Liver (tissue), 3 donors: ENCODE measurements around the gene PTPRN2.

Experiments
- GABPA ChIP-seq, 2 donors: IDR thresholded peaks in 1 of 2; conservative IDR thresholded peaks in 1 of 2; 2 replicates each; pipeline ENCODE4 v1.6.1; 2016; ENCODE audit warnings: antibody characterized with exemption in 2 of 2, mild to moderate bottlenecking in 1 of 2, moderate library complexity in 1 of 2
- JUND ChIP-seq, 2 donors: IDR thresholded peaks; 2 replicates each; pipeline ENCODE4 v1.6.1; 2016; ENCODE audit warnings: antibody characterized with exemption in 2 of 2
- TAF1 ChIP-seq: conservative IDR thresholded peaks from 2 replicates; pipeline ENCODE4 v1.6.1; 2016; ENCODE audit warnings: antibody characterized with exemption, mild to moderate bottlenecking
- YY1 ChIP-seq: IDR thresholded peaks from 2 replicates; pipeline ENCODE4 v1.6.1; 2016; ENCODE audit warnings: antibody characterized with exemption, mild to moderate bottlenecking
- TF ChIP-seq, protein P1 (sequence below): fragments of 150-350 bp; IDR thresholded peaks from 2 replicates; pipeline ENCODE4 v1.5.1; 2017; ENCODE audit warnings: improper control_type of control experiment, low read depth, low read length; ENCODE audit not compliant: missing input control
- TF ChIP-seq, protein P2 (sequence below): IDR thresholded peaks from 2 replicates; pipeline ENCODE4 v1.6.1; 2016; ENCODE audit warnings: antibody characterized with exemption, mild to moderate bottlenecking
- TF ChIP-seq, protein P3 (sequence below): IDR thresholded peaks from 2 replicates; pipeline ENCODE4 v1.6.1; 2016; ENCODE audit warnings: antibody characterized with exemption
- donor health status: healthy.
- donor health status: healthy.

DNA sequence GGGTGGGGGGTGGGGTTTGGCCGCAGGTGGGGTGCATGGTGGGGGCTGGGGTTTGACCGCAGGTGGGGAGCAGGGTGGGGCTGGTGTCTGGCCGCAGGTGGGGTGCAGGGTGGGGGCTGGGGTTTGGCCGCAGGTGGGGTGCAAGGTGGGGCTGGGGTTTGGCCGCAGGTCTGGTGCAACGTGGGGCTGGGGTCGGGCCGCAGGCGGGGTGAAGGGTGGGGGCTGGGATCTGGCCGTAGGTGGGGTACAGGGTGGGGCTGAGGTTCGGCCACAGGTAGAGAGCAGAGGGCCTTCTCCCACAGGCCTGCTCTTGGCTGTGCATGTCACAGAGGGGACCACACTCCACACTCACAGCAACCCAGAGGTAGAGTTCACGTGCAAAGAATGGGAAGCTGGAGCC, 586.6 kb downstream of the PTPRN2 start:
- TF ChIP-seq YY1 (no peak), JUND (IDR thresholded peaks at IDR 0.05) (no peak), GABPA (IDR thresholded peaks at IDR 0.05 in 1 of 2, conservative IDR thresholded peaks at IDR 0.05 in 1 of 2) (no peak), TAF1 (no peak)
- TF ChIP-seq, protein P1, sequence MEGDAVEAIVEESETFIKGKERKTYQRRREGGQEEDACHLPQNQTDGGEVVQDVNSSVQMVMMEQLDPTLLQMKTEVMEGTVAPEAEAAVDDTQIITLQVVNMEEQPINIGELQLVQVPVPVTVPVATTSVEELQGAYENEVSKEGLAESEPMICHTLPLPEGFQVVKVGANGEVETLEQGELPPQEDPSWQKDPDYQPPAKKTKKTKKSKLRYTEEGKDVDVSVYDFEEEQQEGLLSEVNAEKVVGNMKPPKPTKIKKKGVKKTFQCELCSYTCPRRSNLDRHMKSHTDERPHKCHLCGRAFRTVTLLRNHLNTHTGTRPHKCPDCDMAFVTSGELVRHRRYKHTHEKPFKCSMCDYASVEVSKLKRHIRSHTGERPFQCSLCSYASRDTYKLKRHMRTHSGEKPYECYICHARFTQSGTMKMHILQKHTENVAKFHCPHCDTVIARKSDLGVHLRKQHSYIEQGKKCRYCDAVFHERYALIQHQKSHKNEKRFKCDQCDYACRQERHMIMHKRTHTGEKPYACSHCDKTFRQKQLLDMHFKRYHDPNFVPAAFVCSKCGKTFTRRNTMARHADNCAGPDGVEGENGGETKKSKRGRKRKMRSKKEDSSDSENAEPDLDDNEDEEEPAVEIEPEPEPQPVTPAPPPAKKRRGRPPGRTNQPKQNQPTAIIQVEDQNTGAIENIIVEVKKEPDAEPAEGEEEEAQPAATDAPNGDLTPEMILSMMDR = no peak
- TF ChIP-seq, protein P2, sequence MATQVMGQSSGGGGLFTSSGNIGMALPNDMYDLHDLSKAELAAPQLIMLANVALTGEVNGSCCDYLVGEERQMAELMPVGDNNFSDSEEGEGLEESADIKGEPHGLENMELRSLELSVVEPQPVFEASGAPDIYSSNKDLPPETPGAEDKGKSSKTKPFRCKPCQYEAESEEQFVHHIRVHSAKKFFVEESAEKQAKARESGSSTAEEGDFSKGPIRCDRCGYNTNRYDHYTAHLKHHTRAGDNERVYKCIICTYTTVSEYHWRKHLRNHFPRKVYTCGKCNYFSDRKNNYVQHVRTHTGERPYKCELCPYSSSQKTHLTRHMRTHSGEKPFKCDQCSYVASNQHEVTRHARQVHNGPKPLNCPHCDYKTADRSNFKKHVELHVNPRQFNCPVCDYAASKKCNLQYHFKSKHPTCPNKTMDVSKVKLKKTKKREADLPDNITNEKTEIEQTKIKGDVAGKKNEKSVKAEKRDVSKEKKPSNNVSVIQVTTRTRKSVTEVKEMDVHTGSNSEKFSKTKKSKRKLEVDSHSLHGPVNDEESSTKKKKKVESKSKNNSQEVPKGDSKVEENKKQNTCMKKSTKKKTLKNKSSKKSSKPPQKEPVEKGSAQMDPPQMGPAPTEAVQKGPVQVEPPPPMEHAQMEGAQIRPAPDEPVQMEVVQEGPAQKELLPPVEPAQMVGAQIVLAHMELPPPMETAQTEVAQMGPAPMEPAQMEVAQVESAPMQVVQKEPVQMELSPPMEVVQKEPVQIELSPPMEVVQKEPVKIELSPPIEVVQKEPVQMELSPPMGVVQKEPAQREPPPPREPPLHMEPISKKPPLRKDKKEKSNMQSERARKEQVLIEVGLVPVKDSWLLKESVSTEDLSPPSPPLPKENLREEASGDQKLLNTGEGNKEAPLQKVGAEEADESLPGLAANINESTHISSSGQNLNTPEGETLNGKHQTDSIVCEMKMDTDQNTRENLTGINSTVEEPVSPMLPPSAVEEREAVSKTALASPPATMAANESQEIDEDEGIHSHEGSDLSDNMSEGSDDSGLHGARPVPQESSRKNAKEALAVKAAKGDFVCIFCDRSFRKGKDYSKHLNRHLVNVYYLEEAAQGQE = no peak
- TF ChIP-seq, protein P3, sequence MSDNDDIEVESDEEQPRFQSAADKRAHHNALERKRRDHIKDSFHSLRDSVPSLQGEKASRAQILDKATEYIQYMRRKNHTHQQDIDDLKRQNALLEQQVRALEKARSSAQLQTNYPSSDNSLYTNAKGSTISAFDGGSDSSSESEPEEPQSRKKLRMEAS = no peak
